SW480 (cell line): ENCODE measurements around the gene AGTRAP.
A peak's percentile ranks its signal among the peaks of the same experiment; 100 is the strongest.

Experiments
- DNase-seq: peaks from one replicate; pipeline ENCODE4 v3.0.0-alpha.2; 2016; ENCODE audit warnings: low spot score

Gene AGTRAP

DNA sequence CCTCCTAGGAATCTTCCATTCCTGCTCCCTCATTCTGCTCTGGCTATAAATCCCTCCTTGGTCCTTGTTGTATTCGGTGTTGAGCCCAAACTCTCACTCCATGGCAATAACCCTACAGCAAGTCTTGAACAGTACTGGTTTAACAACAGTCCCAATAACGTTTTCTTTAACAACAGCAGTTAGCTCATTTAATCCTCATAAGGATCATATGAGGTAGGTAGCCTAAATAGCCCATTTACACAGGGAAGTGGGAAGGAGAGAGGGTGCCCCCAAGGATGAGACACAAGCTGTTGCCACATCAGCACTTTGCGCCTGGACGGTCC is 444 bp upstream of the AGTRAP start:
- DNase-seq = no peak

DNA sequence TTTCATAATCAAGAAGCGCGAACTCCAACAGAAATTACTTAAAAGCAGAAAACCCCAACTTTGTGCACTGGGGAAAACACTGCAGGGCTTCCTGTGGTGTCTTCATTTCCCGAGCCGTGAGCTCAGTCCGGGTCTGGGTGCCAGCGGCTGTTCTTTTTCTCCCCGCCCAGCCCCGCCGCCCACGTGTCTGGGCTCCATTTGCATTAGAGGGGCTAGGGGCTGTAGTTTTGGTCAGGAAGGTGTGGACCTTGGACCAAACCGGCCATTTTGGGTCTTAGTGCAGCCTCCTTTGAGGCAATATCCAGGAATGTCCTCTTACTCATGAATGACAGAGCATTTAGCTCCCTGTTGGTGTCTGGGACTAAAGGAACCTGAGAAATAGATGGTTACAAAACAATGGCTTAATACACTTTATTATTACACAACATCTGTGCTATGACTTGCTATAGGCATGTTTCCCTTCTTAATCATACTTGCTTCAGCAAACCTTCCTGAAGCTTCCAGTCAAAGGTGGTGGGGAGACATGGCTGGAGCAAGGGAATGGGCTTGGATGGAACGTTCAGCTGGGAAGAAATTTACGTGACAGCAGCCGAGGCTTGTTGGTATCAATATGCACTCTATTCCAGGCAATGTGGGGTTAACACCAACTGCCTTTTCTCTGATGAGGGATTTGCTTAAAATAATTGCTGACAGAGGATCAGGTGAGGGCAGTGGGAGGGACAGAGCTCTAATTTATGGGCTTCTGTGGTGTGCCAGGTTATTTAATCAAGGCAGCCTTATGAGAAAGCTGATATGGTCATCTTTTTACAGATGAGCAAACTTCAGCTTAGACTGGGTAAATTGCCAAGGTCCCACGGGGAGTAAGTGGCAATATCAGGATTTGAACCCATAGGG is 1.1 kb downstream of the AGTRAP start:
- DNase-seq = peak; percentile 46

DNA sequence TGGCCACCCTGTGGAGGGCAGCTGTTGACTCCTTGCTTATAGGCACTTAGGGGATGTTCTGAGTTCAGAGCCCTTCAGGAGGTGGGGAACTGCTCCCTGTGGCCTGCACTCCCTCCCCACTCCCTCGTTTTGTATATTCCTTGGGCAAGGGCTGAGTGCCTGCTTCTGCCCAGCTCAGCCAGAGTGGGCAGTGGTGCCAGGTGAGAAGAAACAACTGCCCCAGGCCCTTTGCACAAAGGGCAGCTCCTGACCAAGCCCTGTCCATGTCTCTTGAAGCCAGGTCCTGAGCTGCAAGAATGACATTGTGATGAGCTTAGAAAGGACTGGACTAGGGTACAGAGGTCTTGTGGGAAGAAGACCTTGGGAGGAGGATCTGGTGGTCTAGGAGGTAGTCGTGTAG is 2.2 kb downstream of the AGTRAP start:
- no peak for DNase-seq

GRCh38 chr1:11738783-11739182 is 2.8 kb downstream of the AGTRAP start:
- DNase-seq = no peak

- DNase-seq = peak; percentile 66
Measured at GRCh38 chr1:11740258-11741192, 4.6 kb downstream of the AGTRAP start.

GRCh38 chr1:11741482-11741881 is 5.5 kb downstream of the AGTRAP start:
- no peak for DNase-seq

DNA sequence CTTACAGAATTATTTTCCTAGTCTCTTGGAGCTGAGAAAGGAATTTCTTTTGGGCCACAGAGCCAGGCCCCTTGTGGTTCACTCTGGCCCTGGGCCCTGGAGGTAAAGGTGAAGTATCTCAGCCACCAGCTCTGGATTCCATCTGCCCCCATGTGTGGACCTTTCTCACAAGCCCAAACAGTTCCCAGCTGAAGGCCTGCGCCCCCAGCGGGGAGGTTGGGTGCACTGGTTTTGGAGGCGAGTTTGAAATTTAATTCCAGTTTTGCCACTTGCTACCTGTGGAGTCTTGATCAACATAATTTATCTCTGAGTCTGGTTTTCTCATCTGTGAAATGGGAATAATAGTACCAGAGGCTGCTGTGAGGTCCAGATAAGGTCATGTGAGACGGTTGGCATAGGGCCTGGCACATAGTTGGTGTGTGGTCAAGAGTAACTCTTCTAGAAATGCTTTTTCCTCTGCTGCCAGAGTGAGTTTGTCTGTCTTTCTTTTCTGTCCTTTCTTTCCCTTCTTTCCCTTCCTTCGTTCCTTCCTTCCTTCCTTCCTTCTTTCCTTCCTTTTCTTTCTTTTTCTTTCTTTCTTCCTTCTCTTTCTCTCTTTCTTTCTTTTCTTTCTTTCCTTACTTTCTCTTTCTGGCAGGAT is 6.1 kb downstream of the AGTRAP start:
- no peak for DNase-seq

- no peak for DNase-seq
Measured at GRCh38 chr1:11744287-11744686, 8.4 kb downstream of the AGTRAP start.

GRCh38 chr1:11746092-11746491 is 10.2 kb downstream of the AGTRAP start:
- no peak for DNase-seq

DNA sequence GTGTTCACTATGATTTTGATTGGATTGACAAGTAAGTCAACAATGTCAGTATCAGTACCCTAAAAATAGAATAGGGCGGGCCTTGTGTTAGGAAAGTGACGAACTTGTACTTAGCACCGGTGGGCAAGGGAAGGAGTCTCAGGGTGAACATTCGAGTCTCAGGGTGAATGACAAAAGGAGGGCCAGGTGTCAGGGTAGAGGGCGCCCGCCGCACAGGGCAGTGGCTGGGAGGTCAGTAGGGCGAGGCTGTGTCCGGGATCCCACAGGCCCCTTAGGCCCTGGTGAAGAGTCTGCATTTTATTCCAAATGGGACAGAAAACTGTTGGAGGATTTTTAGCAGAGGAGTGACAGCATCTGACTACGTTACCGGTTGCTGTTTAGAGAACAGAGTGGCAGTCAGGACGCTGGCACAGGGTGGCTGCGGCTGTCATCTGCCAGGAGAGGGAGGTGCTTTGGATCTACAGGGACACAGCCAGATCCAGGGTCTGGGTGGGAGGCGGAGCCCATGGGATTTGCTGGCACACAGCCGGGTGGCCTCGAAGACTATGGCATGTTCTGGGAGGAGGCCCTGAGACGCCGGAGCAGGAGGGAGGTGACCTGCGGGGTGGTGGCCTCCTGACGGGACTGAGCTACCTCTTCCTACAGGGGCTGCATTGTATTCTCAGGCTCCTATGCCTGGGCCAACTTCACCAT is 11.0 kb downstream of the AGTRAP start:
- no peak for DNase-seq

GRCh38 chr1:11748294-11749202 is 12.6 kb downstream of the AGTRAP start:
- no peak for DNase-seq

GRCh38 chr1:11749203-11749689 is 13.3 kb downstream of the AGTRAP start:
- peak; percentile 63 for DNase-seq

- DNase-seq = no peak
Measured at GRCh38 chr1:11749996-11750395, 14.1 kb downstream of the AGTRAP start.

DNA sequence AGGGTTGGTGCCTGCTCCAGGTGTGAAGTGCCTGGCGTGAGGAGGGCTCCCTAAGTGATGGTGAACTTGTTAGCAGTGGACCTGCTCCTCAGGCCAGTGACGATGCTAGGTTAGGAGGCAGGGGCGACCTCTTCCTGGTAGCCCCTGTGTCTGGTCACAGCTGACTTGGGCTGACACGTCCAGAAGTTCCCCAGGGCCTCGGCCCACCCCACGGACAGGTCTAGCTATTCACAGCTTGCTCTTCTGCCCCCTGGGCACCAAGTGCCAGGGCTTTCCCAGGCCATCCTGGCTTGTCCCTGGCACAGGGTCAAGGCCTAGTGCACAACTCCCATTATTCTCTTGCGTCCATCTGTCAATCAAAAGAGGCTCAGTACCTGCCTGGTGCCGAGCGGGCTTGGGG is 15.2 kb downstream of the AGTRAP start:
- no peak for DNase-seq

DNA sequence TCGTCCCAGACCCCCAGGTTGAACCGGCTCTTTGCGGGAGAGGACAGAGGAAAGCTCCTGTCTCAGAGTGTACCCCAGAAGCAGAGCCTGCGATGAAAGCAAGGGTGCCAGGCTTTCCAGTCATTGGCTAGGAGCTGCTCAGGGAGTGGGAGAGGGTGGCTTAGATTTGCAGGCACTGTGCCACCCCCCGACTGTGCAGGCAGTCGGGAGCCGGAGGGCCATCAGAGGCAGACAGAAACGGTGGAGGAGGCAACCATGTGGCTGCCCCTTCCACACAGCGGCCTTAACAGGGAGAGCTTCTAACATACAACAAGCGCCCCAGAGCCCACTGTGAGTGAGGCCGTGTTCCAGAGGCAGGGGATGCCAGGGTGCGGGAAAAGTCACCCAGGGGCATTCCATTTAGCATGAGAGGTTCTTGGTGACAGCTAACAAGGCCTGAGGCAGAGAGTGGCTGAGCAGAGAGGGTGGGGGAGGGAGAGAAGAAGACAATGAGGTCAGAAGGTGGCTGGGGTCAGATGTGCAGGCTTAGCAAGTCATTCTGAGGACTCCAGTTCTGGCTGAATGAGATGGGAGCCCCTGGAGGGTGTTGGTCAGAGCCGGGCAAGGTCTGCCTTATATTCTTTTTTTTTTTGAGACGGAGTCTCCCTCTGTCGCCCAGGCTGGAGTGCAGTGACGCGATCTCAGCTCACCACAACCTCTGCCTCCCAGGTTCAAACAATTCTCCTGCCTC is 16.6 kb downstream of the AGTRAP start:
- no peak for DNase-seq

GRCh38 chr1:11753555-11754208 is 17.7 kb downstream of the AGTRAP start:
- DNase-seq = no peak

- DNase-seq = no peak
Measured at GRCh38 chr1:11757047-11757446, 21.1 kb downstream of the AGTRAP start.

- no peak for DNase-seq
Measured at GRCh38 chr1:11759791-11760190, 23.9 kb downstream of the AGTRAP start.

DNA sequence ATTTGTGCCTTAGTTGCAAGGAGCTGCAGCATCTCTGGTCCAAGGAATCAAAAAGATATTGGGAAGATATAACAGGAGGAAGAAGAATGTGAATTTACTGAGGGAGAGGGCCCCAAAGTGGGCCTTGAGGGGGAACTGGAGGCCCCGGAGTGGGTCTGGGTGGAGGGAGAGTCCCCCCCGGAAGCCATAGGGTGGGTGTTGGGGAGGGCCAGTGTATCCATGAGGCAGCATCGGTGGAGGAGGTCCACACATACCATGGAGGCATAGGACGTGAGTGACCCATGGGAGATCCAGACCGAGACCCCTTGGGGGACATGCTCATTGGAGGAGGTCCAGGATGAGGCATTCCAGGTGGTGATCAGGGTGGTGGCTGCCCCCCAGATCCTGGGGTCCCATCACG is 25.3 kb downstream of the AGTRAP start:
- DNase-seq = no peak
